Left lobe of liver (tissue), 2 donors: ENCODE measurements around the gene DYSF. TPM values are rescaled to one million over a fixed set of nuclear protein-coding genes. Genes with fewer than 3 reads are reported as not detected.
"Not testable (repeated sequence)": the region's sequence is repeated elsewhere in the genome, so short reads cannot be mapped to it uniquely, and the experiment has no call there.

ENCODE experiments used
- ATAC-seq: fragments of 200-7000 bp; cut with Tn5 transposase; one replicate; pipeline ENCODE4 v1.9.1; 2020; ENCODE audit warnings: mild to moderate bottlenecking, moderate library complexity
- DNase-seq: peaks from one replicate; pipeline ENCODE4 v3.0.0-alpha.2; 2020; ENCODE audit warnings: low spot score
- total RNA-seq: library from RNA; stranded (reverse); gene quantifications from one replicate; pipeline ENCODE4 v1.2.1, GENCODE V29; 2021
- donor health status: DM: no; HTN: no; CAD: no; lungs with moderate emphysema.
- donor health status: DM: no; HTN: yes; CAD: no.

Gene DYSF
- 30.0 TPM for total RNA-seq

DNA sequence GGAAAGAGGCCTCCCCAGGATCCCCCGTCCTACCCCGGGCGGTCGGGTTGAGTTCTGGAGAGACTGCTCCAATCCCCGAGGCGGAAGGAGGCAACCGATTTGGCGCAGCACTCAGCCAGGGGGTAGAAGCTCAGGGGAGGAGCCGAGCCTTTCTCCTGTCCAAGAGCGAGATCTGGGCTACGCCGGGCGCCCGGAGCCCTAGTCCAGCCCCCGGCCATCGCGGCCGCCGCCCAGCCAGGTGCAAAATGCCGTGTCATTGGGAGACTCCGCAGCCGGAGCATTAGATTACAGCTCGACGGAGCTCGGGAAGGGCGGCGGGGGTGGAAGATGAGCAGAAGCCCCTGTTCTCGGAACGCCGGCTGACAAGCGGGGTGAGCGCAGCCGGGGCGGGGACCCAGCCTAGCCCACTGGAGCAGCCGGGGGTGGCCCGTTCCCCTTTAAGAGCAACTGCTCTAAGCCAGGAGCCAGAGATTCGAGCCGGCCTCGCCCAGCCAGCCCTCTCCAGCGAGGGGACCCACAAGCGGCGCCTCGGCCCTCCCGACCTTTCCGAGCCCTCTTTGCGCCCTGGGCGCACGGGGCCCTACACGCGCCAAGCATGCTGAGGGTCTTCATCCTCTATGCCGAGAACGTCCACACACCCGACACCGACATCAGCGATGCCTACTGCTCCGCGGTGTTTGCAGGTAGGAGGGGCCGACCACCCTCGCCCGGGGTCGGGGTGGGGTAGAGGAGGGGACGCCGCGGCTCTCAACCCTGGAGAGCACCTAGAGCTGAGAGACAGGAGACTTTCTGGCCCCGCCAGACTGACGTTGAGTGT is at the start of gene DYSF:
Gene DYSF (plus strand): TSS at position 158 of the 817 bp plus-strand sequence.
- DNase-seq (peak; percentile 87), ATAC-seq (peak; percentile 74)

DNA sequence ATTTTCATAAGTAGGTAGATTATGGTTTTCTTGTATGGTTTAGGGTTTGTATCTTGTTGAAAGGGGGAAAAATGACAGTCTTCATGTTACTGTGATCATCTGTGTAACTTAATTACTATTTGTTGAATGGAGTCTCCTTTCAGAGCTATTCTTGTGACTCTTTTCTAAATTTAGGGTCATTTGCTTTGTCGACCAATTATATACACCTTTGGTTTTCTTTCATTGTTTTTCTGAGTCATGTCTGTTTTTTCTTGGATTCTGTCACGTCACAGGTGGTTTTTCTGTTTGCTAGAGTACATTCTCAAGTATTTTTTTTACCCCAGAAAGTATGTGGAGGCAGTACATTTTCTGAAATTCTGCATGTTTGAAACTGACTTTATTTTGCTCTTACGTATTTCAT is 43.8 kb upstream of the DYSF start:
- ATAC-seq (no peak), DNase-seq (no peak)

DNA sequence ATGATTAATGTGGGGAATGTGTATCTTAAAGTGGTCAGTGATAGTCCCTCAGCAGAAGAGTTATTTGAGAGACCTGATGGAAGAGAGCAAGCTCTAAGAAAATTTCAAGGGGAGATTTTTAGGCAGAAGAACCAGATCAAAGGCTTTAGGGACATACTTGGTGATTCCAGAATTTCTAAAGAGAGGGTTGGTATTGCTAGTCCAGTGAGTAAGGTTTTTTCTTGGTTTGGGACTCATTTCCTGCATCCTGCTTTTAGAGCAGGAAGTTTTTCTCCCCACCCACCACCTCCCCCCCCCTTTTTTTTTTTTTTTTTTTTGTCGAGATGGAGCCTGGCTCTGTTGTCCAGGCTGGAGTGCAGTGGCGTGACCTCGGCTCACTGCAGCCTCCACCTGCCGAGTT is 42.7 kb upstream of the DYSF start:
- DNase-seq, result no peak
- ATAC-seq, result no peak

DNA sequence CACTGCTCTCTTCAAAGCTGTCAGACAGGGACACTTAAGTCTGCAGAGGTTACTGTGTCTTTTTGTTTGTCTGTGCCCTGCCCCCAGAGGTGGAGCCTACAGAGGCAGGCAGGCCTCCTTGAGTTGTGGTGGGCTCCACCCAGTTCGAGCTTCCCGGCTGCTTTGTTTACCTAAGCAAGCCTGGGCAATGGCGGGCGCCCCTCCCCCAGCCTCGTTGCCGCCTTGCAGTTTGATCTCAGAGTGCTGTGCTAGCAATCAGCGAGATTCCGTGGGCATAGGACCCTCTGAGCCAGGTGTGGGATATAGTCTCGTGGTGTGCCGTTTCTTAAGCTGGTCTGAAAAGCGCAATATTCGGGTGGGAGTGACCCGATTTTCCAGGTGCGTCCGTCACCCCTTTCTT is 36.5 kb upstream of the DYSF start:
- DNase-seq, ATAC-seq: not testable (repeated sequence)

DNA sequence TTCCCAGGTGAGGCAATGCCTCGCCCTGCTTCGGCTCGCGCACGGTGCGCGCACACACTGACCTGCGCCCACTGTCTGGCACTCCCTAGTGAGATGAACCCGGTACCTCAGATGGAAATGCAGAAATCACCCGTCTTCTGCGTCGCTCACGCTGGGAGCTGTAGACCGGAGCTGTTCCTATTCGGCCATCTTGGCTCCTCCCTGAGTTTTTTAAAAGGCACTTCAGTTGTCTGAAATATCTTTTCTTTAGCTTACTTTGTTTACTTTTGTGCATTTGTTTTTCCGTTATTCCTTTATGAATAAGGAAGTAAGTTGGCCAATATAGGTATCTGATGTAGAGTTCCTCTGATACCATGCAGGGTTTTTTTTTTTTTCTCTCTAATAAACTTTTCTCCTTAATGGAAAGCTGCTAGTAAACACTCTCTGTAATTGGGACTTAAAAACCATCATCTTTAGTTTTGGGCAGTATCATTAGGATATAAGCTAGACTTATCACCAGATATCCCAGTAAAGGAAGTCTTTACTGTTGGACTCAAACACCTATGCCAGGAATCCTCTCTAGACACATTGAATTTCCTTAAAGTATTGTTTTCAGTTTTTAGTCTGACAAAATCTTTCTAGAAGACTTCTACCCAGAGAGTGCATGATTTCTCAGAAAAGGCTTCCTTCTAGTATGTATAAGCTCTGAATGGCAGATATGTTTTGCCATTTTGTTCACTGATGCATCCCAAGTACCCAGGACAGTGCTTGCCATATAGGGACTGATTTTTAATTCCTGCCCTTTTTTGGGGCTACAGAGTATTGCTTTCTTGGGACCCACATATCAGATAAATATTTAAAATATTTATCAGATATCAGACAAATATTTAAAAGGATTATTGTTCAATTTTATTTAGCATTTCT is 35.8 kb upstream of the DYSF start:
- ATAC-seq (peak; percentile 18), DNase-seq (no peak)

DNA sequence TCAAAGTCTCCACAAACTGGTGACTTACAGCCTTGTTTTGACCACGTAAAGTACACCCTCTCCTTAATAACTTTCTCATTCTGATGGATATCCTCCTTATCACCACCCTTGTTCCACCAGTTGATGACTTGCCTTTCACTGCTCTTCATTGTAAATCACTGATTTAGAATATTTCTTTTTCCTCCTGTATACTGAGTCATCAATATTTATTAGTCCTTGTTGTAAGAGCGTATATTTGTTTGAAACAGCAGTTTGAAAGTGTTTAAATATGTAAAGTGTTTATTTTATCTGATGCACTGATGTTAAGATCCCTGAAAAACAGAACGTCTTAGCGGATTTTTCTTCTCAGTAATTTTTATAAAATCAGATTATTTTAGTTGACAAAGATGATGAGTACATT is 34.2 kb upstream of the DYSF start:
- no peak for DNase-seq
- ATAC-seq, result peak; percentile 21

DNA sequence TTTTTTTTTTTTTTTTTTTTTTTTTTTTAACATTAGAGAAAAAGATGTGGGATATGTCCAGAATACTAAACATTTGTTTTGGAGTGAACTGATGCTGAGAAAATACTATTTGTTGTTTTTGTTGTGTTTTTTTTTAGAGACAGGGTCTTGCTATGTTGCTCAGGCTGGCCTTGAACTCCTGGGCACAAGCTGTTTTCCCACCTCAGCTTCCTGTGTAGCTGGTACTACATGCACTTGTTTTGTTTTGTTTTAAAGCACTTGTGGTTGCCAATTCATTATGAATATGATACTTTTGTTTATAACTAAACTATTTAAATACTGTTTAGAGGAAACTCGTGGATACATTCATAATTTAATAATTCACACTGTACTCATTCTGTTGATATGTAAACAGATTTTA is 33.4 kb upstream of the DYSF start:
- DNase-seq (no peak), ATAC-seq (no peak)

DNA sequence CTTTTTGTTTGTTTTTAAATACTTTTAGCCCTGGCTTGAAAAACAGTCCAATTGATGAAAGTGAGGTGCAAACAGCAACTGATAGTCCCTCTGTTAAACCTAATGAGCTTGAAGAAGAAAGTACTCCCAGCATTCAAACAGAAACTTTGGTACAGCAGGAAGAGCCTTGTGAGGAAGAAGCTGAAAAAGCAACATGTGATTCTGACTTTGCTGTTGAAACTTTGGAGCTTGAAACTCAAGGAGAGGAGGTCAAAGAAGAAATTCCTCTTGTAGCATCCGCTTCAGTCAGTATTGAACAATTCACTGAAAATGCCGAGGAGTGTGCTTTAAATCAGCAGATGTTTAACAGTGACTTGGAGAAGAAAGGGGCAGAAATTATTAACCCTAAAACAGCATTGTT is 30.6 kb upstream of the DYSF start:
- no peak for DNase-seq
- peak; percentile 20 for ATAC-seq

DNA sequence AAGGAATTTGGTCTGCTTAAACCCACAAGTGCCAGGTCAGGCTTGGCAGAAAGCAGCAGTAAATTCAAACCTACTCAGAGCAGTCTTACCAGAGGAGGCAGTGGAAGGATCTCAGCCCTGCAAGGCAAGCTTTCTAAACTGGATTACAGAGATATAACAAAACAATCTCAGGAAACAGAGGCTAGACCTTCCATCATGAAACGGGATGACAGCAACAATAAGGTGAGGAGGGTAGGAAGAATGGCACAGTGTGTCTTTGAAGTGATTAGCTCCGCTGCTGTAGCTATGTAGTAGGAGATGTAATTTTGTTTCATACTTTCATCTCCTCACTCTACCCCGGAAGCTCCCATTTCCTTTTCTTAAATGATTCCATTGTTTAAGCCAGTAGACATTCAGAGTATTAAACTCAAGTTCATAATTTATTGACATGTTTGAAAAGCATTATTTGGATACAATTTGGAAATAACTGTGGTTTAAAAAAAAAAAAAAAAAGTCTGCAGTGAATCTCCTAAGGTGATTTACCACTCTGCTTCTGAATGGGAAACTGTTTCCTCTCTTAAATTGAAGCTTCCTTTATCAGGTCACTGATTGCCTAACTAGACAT is 29.4 kb upstream of the DYSF start:
- no peak for DNase-seq
- peak; percentile 20 for ATAC-seq

DNA sequence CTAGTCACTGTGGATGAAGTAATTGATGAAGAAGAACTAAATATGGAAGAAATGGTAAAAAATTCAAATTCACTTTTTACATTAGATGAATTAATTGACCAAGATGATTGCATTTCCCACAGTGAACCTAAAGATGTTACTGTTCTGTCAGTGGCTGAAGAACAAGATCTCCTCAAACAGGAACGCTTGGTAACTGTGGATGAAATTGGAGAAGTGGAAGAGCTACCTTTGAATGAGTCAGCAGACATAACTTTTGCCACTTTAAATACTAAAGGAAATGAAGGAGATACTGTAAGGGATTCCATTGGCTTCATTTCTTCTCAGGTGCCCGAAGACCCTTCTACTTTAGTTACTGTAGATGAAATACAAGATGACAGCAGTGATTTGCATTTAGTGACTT is 26.6 kb upstream of the DYSF start:
- ATAC-seq, result no peak
- no peak for DNase-seq

DNA sequence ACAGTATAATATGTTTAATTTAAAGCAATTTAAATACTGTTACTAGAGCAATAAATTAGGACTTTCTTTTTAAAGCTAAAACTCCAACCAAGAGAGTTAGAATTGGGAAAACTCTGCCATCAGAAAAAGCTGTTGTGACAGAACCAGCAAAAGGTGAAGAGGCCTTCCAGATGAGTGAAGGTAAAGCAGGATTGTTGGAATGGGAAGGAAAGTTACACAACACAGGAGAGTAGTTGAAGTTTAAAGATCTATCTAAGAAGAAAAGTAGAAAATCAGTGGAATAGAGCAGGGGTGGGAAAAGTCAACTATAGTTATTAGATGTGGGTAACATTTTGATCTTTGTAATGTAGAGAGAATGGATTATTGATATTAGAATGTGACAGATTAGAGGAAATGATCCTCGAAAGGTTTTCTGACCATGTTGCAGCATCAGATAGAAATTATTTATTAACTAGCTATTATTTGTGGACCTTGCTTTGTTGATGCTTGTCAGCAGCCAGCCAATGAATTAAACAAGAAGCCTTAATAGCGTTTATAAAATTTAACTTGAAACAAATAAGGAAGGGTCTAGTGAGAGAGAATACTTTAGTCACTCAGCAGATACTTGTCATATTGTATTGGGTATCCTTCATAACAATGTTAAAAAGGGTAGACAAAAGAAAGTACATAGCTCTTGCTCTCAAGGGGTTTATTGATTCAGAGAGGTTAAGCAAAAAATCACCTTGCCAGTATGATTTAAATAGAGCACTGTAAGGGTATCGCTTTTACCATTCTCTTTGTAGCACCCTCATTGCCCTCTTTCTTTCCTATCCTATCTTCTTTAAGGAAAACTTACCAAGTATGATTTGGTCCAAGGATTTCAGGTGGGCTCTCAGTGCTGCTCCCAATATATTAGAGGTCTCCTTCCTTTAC is 24.6 kb upstream of the DYSF start:
- DNase-seq, result no peak
- ATAC-seq, result peak; percentile 85

DNA sequence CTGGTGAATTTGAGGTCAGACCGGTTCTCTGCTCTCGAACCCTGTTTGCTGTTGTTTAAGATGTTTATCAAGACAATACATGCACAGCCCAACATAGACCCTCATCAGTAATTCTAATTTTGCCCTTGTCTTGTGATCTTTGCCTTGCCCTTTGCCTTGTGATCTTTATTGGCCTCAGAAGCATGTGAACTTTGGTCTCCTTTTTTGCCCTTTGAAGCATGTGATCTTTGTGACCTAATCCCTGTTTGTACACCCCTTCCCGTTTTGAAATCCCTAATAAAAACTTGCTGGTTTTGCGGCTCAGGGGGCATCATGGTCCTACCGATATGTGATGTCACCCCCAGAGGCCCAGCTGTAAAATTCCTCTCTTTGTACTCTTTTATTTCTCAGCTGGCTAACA is 8.2 kb upstream of the DYSF start:
- not testable (repeated sequence) for DNase-seq, ATAC-seq

DNA sequence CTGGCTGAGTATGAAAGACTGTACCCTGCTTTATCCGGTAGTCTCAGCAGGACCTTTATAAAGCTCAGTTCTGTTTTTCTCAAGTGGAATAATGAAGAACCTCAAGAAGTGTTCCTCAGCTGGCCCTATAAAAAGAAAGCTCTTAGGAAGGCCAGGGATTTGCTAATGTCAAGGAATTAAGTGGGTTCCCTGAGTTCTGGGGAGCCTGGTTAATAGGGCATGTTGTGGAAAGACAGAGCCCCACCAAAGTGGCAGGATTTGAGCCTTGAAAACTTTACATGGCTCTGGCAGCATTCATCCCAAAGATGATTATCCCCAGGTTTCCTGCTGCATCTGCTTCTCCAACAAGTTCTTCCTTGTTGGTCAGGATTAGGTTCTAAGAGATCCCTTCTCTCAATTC is 6.9 kb upstream of the DYSF start:
- DNase-seq (no peak), ATAC-seq (no peak)

DNA sequence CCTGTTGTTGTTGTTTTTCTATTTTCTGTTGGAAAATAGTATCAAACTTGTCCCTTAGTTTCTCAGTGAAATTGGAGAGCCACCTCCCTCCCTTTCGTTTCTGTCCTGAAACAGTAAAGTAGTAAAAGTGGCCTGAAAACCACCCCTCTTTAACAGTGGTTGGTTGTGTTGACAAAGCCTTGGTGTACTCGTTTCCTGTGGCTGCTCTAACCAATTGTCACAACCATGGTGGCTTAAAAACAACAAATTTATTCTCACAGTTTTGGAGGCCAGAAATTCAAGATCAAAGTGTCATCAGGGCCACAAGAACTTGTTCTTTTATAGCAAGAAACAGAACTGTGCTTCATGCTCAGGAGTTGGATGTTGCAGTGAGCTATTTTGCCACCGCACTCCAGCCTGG is 4.0 kb upstream of the DYSF start:
- no peak for ATAC-seq
- no peak for DNase-seq

DNA sequence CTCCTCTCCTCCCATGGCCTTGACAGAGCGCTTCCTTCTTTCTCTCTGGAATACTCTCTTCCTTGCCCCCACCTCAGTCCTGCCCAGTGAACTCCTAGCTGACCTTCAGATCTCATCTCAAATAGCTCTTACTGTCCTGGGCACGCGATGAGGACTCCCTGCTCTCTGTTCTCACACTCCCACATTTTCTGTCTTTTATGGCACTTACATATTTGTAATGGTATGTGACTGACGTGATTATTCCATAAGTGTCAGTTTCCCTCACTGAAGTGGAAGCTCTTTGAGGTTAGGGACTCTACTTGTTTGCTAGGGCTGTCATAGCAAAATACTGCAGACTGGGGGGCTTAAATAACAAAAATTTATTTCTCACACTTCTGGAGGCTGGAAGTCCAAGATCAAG is 1.7 kb upstream of the DYSF start:
- ATAC-seq (no peak), DNase-seq (no peak)

DNA sequence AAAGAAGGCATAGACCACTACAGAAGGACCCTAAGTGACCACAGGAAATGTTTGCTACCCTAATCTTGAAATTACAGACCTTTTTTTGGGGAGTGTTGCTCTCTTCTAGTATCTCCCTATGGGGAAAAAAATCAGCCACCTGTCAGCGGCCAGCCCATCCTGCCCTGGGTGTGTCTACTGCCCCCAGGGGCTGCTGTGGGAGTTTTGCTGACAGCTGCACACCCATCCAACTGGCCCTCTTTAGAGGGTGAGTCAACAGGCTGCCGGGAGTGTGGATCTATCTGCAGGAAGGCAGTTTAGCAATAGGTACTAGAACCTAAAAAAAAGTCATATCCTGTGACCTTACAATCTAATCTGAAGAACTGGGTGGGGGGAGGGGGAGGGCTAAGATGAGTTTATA is 796 bp upstream of the DYSF start:
- no peak for ATAC-seq
- no peak for DNase-seq

DNA sequence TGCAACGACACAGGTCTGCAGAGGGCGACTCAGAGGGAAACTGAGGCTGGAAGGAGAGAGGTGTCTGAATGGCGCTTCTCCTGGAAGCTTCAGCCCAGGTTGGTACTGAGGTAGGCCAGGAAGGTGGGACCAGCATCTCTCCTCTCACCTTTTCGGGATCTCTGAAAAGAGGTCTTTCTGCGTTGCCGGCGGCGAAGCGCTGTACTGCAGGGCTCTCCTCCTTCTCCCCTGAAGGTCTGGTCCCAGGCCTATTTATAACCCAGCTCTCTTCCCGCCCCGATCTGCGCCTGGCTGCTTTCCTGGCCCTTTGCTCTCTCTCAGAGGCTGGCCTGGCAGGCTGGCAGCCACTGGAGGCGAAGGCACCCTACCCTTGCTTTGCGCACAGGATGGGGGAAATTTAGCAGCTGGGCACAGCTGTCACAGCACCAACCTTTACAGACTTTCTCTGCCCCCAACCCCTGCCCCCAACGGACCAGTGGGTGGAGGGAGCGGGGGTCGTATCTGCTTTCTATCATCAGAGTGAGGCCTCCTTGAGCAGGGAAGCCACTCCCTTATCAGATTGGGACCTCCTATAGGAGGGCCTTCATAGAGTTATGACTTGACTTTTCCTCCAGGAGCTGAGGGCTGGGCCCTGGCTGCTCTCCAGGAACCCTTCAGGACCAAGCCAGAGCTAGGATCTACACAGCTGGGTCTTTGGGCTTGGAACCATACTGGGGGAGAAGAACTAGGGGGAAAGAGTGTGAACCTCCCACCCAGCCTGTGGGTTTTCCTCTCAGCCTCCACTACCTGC is 1.1 kb downstream of the DYSF start:
- peak; percentile 87 for DNase-seq
- peak; percentile 70 for ATAC-seq

DNA sequence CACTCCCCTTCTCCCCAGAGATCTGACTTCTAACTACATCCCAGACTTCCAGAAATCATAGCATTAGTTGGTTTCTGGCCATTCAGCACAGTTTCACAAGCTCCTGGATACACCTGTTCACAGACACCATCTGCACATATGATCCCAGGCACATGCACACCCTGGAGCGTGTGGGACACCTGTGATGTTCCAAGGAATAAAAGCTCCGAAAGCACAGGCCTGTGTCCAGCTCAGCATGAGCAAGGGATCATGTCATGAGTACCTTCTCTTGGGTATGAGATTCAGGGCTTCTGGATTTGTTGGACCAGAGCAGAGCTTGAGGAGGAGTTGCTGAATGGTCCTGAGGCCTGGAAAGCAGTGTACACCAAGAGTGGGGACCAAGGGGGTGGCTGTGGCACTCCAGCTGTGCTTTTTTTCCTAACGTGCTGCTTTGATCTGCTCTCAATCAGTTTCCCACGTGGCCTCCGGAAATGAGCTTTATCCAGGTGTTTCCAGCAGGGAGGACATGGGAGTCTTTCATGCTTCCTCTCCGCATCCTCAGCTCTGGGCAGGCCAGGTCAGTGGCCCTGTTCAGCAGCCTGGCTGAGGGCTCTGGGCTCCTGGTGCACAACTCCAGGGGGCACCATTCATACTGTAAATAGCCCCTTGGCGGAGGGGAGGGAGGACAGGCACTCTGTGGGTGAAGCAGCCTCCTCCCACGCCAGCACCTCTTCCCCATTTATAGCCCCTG is 1.8 kb downstream of the DYSF start:
- ATAC-seq (no peak), DNase-seq (no peak)
